NB4 (cell line): ENCODE results near the gene CXCR1.

Source experiments
- DNase-seq: peaks from one replicate; pipeline ENCODE4 v3.0.0; 2010; ENCODE audit warnings: low read depth
- H3K4me3 ChIP-seq: one replicate; pipeline ENCODE4 v1.5.1; 2011; ENCODE audit warnings: mild to moderate bottlenecking, low read depth, low read length, moderate library complexity
- MYC ChIP-seq: IDR thresholded peaks from 2 replicates; pipeline ENCODE4 v1.6.1; 2011; ENCODE audit warnings: low read depth, low read length
- POLR2A ChIP-seq: IDR thresholded peaks from 2 replicates; pipeline ENCODE4 v1.6.1; 2011; ENCODE audit warnings: mild to moderate bottlenecking; ENCODE audit not compliant: insufficient read length; ENCODE audit errors: extremely low read depth
- TF ChIP-seq, protein P1 (sequence below): IDR thresholded peaks from one replicate; pipeline ENCODE4 v1.5.1; 2012; ENCODE audit warnings: low read depth, low read length
- TF ChIP-seq, protein P2 (sequence below): IDR thresholded peaks from 2 replicates; pipeline ENCODE4 v1.6.1; 2011; ENCODE audit warnings: low read depth, low read length

The CXCR1 gene

GRCh38 chr2:218149098-218149497 is 17.7 kb downstream of the CXCR1 start:
- DNase-seq = no peak
- TF ChIP-seq POLR2A = no peak
- TF ChIP-seq, protein P1, sequence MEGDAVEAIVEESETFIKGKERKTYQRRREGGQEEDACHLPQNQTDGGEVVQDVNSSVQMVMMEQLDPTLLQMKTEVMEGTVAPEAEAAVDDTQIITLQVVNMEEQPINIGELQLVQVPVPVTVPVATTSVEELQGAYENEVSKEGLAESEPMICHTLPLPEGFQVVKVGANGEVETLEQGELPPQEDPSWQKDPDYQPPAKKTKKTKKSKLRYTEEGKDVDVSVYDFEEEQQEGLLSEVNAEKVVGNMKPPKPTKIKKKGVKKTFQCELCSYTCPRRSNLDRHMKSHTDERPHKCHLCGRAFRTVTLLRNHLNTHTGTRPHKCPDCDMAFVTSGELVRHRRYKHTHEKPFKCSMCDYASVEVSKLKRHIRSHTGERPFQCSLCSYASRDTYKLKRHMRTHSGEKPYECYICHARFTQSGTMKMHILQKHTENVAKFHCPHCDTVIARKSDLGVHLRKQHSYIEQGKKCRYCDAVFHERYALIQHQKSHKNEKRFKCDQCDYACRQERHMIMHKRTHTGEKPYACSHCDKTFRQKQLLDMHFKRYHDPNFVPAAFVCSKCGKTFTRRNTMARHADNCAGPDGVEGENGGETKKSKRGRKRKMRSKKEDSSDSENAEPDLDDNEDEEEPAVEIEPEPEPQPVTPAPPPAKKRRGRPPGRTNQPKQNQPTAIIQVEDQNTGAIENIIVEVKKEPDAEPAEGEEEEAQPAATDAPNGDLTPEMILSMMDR = no peak
- no peak for TF ChIP-seq MYC
- TF ChIP-seq, protein P2, sequence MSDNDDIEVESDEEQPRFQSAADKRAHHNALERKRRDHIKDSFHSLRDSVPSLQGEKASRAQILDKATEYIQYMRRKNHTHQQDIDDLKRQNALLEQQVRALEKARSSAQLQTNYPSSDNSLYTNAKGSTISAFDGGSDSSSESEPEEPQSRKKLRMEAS = no peak
- H3K4me3 ChIP-seq = no peak overlapping the region

- no peak overlapping the region for H3K4me3 ChIP-seq
- no peak for TF ChIP-seq MYC
- no peak for TF ChIP-seq POLR2A
- TF ChIP-seq, protein P1 = no peak
- TF ChIP-seq, protein P2 = no peak
- no peak for DNase-seq
Observed at GRCh38 chr2:218146056-218146455, 20.7 kb downstream of the CXCR1 start.

DNA sequence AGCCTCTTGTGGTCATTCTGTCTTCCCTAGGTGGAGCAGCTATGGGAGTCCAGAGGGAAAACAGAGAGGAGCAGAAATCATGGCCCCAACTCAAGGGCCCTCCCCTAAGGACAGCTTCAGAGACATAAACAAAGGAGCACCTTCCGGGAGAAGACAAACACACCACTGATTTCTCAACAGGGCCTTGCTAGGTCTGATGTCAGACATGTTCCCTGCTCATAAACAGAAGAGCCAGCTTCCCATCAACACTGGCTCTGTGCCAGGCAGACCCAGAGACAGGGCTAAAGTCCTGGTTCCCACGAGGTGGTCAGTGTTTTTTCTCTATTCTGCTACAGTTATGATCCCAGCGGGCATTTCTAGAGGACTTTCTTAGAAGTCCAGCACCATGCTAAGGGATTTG is 21.6 kb downstream of the CXCR1 start:
- TF ChIP-seq POLR2A (no peak), MYC (no peak)
- TF ChIP-seq, protein P2 = no peak
- TF ChIP-seq, protein P1 = no peak
- DNase-seq = no peak
- H3K4me3 ChIP-seq = no peak overlapping the region

GRCh38 chr2:218138047-218138446 is 28.7 kb downstream of the CXCR1 start:
- no peak for DNase-seq
- H3K4me3 ChIP-seq = no peak overlapping the region
- TF ChIP-seq, protein P1 = no peak
- TF ChIP-seq POLR2A (no peak), MYC (no peak)
- TF ChIP-seq, protein P2 = no peak

DNA sequence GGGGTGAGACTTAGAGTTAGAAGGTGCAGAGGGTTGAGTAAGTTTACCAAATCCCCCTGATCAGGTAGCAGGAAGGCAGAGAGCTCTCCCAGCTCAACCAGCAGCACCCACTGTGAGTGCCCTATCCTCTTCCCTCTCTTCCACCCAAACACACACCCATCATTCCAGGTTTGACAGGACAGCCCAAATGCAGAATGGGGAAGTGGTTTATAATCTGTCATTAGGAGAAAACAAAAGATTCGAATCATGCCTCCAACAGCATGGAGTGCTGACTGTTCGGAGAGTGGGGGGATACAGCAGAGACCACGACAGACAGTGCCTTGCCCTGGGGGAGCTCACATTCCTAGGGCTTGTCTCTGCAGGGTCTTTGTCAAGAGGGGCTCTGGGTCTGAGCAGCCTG is 29.2 kb downstream of the CXCR1 start:
- no peak for DNase-seq
- no peak overlapping the region for H3K4me3 ChIP-seq
- TF ChIP-seq POLR2A (no peak), MYC (no peak)
- TF ChIP-seq, protein P2 = no peak
- TF ChIP-seq, protein P1 = no peak

GRCh38 chr2:218130822-218131221 is 35.9 kb downstream of the CXCR1 start:
- TF ChIP-seq, protein P2 = no peak
- TF ChIP-seq, protein P1 = no peak
- TF ChIP-seq POLR2A (no peak), MYC (no peak)
- H3K4me3 ChIP-seq = no peak overlapping the region
- no peak for DNase-seq
